ENCODE measurements around the gene SQSTM1. TPM values are rescaled to one million over a fixed set of nuclear protein-coding genes. Genes with fewer than 3 reads are reported as not detected.

SQSTM1 gene
- polyA plus RNA-seq, 2 of the 4 experiments (the other 2 are of a cell fraction) = 362 to 625 TPM

DNA sequence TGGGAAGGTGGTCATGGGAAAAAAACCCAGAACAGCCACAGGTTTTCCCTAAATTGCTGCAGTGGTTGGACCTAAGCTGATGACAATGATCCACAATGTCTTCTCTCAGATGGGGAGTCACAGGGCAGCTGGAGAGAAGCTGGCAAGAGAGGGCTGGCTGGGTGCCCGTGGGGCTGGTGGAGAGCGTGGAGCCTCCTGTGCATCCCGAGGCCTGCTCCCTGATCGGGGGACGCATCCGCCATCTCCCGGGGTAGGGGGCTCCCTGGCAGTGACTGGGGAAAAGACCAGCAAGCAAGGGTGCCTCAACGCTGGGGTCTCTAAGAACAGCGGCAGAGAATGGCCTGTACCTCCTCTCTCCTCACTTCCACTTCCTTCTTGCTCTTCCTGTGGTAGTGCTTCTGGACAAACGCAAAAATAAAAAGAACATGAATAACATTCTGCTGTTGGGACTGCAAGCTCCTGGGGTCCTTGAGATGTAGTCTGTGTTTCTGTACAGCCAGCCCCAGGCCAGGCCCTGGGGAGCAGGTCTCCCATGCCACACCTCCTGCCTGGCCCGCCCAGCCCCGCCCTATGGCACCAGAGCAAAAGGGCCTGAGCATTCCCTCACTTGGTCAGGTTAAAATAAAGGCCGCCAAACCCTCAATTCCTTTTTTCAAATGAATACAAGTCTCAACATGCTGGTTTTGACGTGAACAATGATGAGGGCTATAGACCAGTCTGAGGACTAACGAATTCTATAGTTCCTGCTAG lies 45.0 kb downstream of the SQSTM1 start:
- Histone ChIP-seq H3K27ac (no peak overlapping the region), H3K9me3 (no peaks in the 10 kb centered on the region), H3K4me3 (no peak overlapping the region), H3K4me1 (no peaks in the 10 kb centered on the region), H3K4me2 (no peak overlapping the region)
- no peak for FAIRE-seq
- DNase-seq (ENCODE audit: low read depth in 1 of 2, low spot score in 1 of 2) = no peak
- WGBS (ENCODE audit: missing lambda C conversion rate) = 94% methylated on average over 15 of the region's 15 CpGs
- no peak for ATAC-seq
- ChIA-PET CTCF (interaction anchor here (0.7 to 1.5 kb wide), 6 partner anchors 11 to 226 kb away, joined by 3 to 4 read pairs (median 3); no protein-coding TSS in a partner anchor), POLR2A (no interaction called here)
- TF ChIP-seq MAFK (IDR thresholded peaks at IDR 0.05; ENCODE audit: partially characterized antibody) = no peak
- TF ChIP-seq CHD4 (IDR thresholded peaks at IDR 0.05; ENCODE audit: borderline replicate concordance) = no peak
- no peak for TF ChIP-seq ZNF302 (CRISPR knock-in tag; IDR thresholded peaks at IDR 0.05)
- TF ChIP-seq KDM5A (IDR thresholded peaks at IDR 0.05) = no peak
- no peak for TF ChIP-seq FOSL2 (IDR thresholded peaks at IDR 0.05)
- TF ChIP-seq FOSL2 (CRISPR knock-in tag; IDR thresholded peaks at IDR 0.05) = no peak
- no peak for TF ChIP-seq NFE2L2 (conservative IDR thresholded peaks at IDR 0.05; ENCODE audit: low read length)
- TF ChIP-seq ZFP36 (IDR thresholded peaks at IDR 0.05; ENCODE audit: borderline replicate concordance, partially characterized antibody) = no peak
- no peak for TF ChIP-seq EP300 (IDR thresholded peaks at IDR 0.05)
- TF ChIP-seq HOXB5 (CRISPR knock-in tag; IDR thresholded peaks at IDR 0.05) = no peak
- no peak for TF ChIP-seq ESRRA (IDR thresholded peaks at IDR 0.05; ENCODE audit: borderline replicate concordance, low read length)
- no peak for TF ChIP-seq SREBF2 (IDR thresholded peaks at IDR 0.05)
- TF ChIP-seq KDM1A (IDR thresholded peaks at IDR 0.05; ENCODE audit: low read depth) = no peak
- TF ChIP-seq, protein P1, sequence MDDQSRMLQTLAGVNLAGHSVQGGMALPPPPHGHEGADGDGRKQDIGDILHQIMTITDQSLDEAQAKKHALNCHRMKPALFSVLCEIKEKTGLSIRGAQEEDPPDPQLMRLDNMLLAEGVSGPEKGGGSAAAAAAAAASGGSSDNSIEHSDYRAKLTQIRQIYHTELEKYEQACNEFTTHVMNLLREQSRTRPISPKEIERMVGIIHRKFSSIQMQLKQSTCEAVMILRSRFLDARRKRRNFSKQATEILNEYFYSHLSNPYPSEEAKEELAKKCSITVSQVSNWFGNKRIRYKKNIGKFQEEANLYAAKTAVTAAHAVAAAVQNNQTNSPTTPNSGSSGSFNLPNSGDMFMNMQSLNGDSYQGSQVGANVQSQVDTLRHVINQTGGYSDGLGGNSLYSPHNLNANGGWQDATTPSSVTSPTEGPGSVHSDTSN (IDR thresholded peaks at IDR 0.05) = no peak
- no peak for TF ChIP-seq RAD21 (conservative IDR thresholded peaks at IDR 0.05 in 1 of 2, IDR thresholded peaks at IDR 0.05 in 1 of 2)

DNA sequence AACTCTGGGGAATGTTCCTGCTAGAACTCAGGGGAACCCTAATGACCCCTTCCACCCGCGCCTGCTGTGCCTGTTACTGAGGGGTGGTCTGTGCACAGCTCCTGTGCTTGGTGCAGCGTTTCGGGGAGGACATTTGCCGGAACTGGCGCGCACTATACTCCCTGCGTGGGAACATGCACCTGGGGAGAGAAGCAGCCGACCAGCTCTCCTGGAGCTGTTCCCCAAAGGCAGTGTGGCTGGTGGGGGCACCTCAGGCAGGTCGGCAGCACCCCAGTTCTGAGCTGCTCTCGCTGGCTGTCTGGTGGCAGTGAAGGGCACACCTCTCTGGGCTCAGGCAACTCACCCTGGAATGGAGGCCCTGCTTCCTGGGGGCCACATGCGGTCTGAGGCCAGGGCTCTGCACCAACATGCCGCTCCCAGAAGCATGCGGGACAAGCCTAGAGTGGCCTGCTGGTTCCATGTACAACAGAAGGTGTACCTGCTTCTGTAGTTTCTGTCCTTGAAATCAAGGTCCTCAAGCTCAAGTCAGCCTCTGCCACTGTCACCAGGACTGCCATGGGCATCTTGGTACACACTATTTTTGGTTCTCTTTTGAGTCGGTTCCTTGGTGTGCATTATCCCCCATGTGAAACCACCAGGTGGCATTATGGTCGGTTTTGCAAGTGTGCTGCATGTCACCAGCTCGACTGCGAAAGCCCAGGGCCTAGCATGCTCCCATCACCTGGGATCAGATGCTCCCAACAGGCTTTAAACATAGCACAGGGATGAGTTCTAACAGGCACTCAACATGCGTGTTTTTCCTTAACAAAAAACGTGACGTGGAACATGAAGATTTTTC lies 45.8 kb downstream of the SQSTM1 start:
- 64% methylated on average over 7 of the region's 21 CpGs for WGBS (ENCODE audit: missing lambda C conversion rate)
- CTCF ChIA-PET = interaction anchor here (0.7 to 1.6 kb wide), 7 partner anchors 17 to 225 kb away, joined by 3 to 4 read pairs (median 3); no protein-coding TSS in a partner anchor
- no peak overlapping the region for H3K27ac ChIP-seq
- FAIRE-seq (no peak), DNase-seq (ENCODE audit: low read depth in 1 of 2, low spot score in 1 of 2) (peak in 1 of 2 experiments; percentile 35), ATAC-seq (peak; percentile 20 to 46; a peak in 3 of 6 replicates)
- H3K4me2 ChIP-seq = no peak overlapping the region
- no peaks in the 10 kb centered on the region for H3K9me3 ChIP-seq
- H3K4me1 ChIP-seq = no peaks in the 10 kb centered on the region
- H3K4me3 ChIP-seq = no peak overlapping the region
- TF ChIP-seq RAD21 (conservative IDR thresholded peaks at IDR 0.05 in 1 of 2, IDR thresholded peaks at IDR 0.05 in 1 of 2) (0 out of 5 replicates have a peak, but pooled peaks of 1 of the 2 experiments have one; percentile 15), ZNF302 (CRISPR knock-in tag; IDR thresholded peaks at IDR 0.05) (no peak)
- POLR2A ChIA-PET = no interaction called here

DNA sequence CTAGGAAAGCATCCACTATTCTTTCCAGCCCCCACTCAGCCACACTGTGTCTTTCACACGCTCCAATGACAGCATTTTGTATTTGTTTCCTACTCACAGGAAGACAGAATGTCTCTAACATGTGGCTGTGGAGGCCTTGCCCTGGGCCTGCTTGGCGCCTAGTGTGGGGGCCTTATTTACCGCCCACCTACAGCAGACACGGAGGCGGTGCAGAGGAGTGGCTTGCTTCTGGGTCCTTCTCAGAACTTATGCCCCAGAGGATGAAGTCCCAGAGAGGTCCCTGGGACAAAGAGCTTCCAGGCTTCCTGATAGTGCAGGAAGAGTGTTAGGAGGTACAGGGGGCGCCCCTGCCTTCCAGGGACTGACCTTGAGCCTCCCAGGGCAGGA lies 46.4 kb downstream of the SQSTM1 start:
- H3K4me2 ChIP-seq = no peak overlapping the region
- no peak overlapping the region for H3K27ac ChIP-seq
- WGBS (ENCODE audit: missing lambda C conversion rate) = 92% methylated on average over 6 of the region's 6 CpGs
- FAIRE-seq (no peak), DNase-seq (ENCODE audit: low read depth in 1 of 2, low spot score in 1 of 2) (no peak), ATAC-seq (no peak)
- TF ChIP-seq JUN (IDR thresholded peaks at IDR 0.05) = no peak
- TF ChIP-seq, protein P2, sequence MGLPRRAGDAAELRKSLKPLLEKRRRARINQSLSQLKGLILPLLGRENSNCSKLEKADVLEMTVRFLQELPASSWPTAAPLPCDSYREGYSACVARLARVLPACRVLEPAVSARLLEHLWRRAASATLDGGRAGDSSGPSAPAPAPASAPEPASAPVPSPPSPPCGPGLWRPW (IDR thresholded peaks at IDR 0.05) = no peak
- no peak for TF ChIP-seq ZC3H11A (IDR thresholded peaks at IDR 0.05)
- no peak for TF ChIP-seq HOXB5 (CRISPR knock-in tag; IDR thresholded peaks at IDR 0.05)
- no peak for TF ChIP-seq CBX2 (IDR thresholded peaks at IDR 0.05; ENCODE audit: borderline replicate concordance, low read depth)
- TF ChIP-seq TFCP2L1 (CRISPR knock-in tag; IDR thresholded peaks at IDR 0.05) = no peak
- TF ChIP-seq NFE2L2 (conservative IDR thresholded peaks at IDR 0.05; ENCODE audit: low read length) = no peak
- TF ChIP-seq, protein P3, sequence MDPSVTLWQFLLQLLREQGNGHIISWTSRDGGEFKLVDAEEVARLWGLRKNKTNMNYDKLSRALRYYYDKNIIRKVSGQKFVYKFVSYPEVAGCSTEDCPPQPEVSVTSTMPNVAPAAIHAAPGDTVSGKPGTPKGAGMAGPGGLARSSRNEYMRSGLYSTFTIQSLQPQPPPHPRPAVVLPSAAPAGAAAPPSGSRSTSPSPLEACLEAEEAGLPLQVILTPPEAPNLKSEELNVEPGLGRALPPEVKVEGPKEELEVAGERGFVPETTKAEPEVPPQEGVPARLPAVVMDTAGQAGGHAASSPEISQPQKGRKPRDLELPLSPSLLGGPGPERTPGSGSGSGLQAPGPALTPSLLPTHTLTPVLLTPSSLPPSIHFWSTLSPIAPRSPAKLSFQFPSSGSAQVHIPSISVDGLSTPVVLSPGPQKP (IDR thresholded peaks at IDR 0.05; ENCODE audit: low read depth, low read length) = no peak
- no peak for TF ChIP-seq GATA3 (IDR thresholded peaks at IDR 0.05; ENCODE audit: borderline replicate concordance)
- TF ChIP-seq JUNB (IDR thresholded peaks at IDR 0.05) = no peak
- TF ChIP-seq, protein P4, sequence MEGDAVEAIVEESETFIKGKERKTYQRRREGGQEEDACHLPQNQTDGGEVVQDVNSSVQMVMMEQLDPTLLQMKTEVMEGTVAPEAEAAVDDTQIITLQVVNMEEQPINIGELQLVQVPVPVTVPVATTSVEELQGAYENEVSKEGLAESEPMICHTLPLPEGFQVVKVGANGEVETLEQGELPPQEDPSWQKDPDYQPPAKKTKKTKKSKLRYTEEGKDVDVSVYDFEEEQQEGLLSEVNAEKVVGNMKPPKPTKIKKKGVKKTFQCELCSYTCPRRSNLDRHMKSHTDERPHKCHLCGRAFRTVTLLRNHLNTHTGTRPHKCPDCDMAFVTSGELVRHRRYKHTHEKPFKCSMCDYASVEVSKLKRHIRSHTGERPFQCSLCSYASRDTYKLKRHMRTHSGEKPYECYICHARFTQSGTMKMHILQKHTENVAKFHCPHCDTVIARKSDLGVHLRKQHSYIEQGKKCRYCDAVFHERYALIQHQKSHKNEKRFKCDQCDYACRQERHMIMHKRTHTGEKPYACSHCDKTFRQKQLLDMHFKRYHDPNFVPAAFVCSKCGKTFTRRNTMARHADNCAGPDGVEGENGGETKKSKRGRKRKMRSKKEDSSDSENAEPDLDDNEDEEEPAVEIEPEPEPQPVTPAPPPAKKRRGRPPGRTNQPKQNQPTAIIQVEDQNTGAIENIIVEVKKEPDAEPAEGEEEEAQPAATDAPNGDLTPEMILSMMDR (IDR thresholded peaks at IDR 0.05) = no peak
- TF ChIP-seq HOXA7 (CRISPR knock-in tag; IDR thresholded peaks at IDR 0.05) = no peak
- no peak for TF ChIP-seq BHLHE40 (IDR thresholded peaks at IDR 0.05; ENCODE audit: low read depth, low read length)
- TF ChIP-seq POLR2A (IDR thresholded peaks at IDR 0.05; ENCODE audit: low read length) = no peak
- TF ChIP-seq EHMT2 (IDR thresholded peaks at IDR 0.05; ENCODE audit: low read depth) = no peak
- ChIA-PET CTCF (interaction anchor here (0.9 to 1.6 kb wide), 4 partner anchors 40 to 225 kb away, joined by 3 to 4 read pairs (median 3); no protein-coding TSS in a partner anchor), POLR2A (no interaction called here)
- H3K9me3 ChIP-seq = no peaks in the 10 kb centered on the region
- H3K4me1 ChIP-seq = no peaks in the 10 kb centered on the region
- H3K4me3 ChIP-seq = no peak overlapping the region
